IMR-90 (cell line): ENCODE results near the gene ABHD3. TPM values are rescaled to one million over a fixed set of nuclear protein-coding genes. Genes with fewer than 3 reads are reported as not detected.

Experiments
- ATAC-seq: fragments of 200-7000 bp; cut with Tn5 transposase; 2 replicates; pipeline ENCODE4 v1.9.1; 2020; ENCODE audit warnings: low read depth, mild to moderate bottlenecking, moderate library complexity
- BruUV-seq: library from RNA; stranded (reverse); fragments of 400-500 nt; replicated peaks from 2 replicates; lab custom pipeline; 2021; lab: Mats Ljungman, UMichigan
- CTCF ChIA-PET: fragments of 300-600 bp; formaldehyde crosslinking; extraction: SDS; loops from one replicate; lab custom pipeline; 2021; ENCODE audit warnings: antibody characterized with exemption; lab: Yijun Ruan, JAX
- POLR2A ChIA-PET: fragments of 300-600 bp; sonication (Branson Sonifier 250); formaldehyde crosslinking; loops from one replicate; lab custom pipeline; 2022; ENCODE audit warnings: antibody characterized with exemption; ENCODE audit not compliant: unreplicated experiment; lab: Charles Lee
- DNase-seq: peaks from one replicate; pipeline ENCODE4 v3.0.0; 2013
- H2AFZ ChIP-seq: replicated peaks from 2 replicates; pipeline ENCODE3; 2013; ENCODE audit warnings: low read length, mild to moderate bottlenecking; ENCODE audit not compliant: poor library complexity
- H2AK5ac ChIP-seq: 2 replicates; pipeline ENCODE4 v1.6.1; 2013; ENCODE audit warnings: low read depth, low read length, inconsistent platforms
- H2AK9ac ChIP-seq: replicated peaks from 2 replicates; pipeline ENCODE3; 2013; ENCODE audit warnings: mild to moderate bottlenecking, low read depth, low read length, moderate library complexity; ENCODE audit not compliant: poor library complexity
- H2BK120ac ChIP-seq: 2 replicates; pipeline ENCODE4 v1.6.1; 2013; ENCODE audit warnings: low read depth, low read length, inconsistent platforms
- H2BK15ac ChIP-seq: 3 replicates; pipeline ENCODE4 v1.6.1; 2013; ENCODE audit warnings: low read depth, low read length, inconsistent platforms
- H2BK20ac ChIP-seq: 2 replicates; pipeline ENCODE4 v1.6.1; 2013; ENCODE audit warnings: low read depth, mild to moderate bottlenecking, inconsistent platforms, low read length, moderate library complexity
- H2BK5ac ChIP-seq: 2 replicates; pipeline ENCODE4 v1.6.1; 2013; ENCODE audit warnings: mild to moderate bottlenecking, low read depth, low read length, inconsistent platforms; ENCODE audit not compliant: poor library complexity, severe bottlenecking
- H3K14ac ChIP-seq: replicated peaks from 2 replicates; pipeline ENCODE4 v1.6.1; 2013; ENCODE audit warnings: low read depth, low read length, inconsistent platforms
- H3K18ac ChIP-seq: 2 replicates; pipeline ENCODE4 v1.6.1; 2013; ENCODE audit warnings: low read depth, low read length, control low read depth
- H3K23ac ChIP-seq: 2 replicates; pipeline ENCODE4 v1.6.1; 2013; ENCODE audit warnings: low read depth, low read length, inconsistent platforms
- H3K27ac ChIP-seq: 2 replicates; pipeline ENCODE4 v1.5.1; 2013; ENCODE audit warnings: mild to moderate bottlenecking, control low read depth, low read length; ENCODE audit not compliant: insufficient read depth
- H3K27me3 ChIP-seq: 2 replicates; pipeline ENCODE4 v1.6.1; 2013; ENCODE audit warnings: low read length; ENCODE audit not compliant: control insufficient read depth, insufficient read depth
- H3K36me3 ChIP-seq: 2 replicates; pipeline ENCODE4 v1.6.1; 2013; ENCODE audit warnings: low read length, mixed read lengths; ENCODE audit not compliant: control insufficient read depth, insufficient read depth
- H3K4ac ChIP-seq: 2 replicates; pipeline ENCODE4 v1.6.1; 2013; ENCODE audit warnings: low read depth, low read length, inconsistent platforms
- H3K4me1 ChIP-seq: 2 replicates; pipeline ENCODE4 v1.6.1; 2013; ENCODE audit warnings: low read length, mixed read lengths; ENCODE audit not compliant: control insufficient read depth, insufficient read depth
- H3K4me2 ChIP-seq: 2 replicates; pipeline ENCODE4 v1.6.1; 2013; ENCODE audit warnings: low read depth, mild to moderate bottlenecking, control low read depth, low read length, moderate library complexity
- H3K4me3 ChIP-seq: 2 replicates; pipeline ENCODE4 v1.5.1; 2013; ENCODE audit warnings: low read depth, mild to moderate bottlenecking, control low read depth, low read length, moderate library complexity; ENCODE audit not compliant: insufficient read depth
- H3K56ac ChIP-seq: 2 replicates; pipeline ENCODE4 v1.6.1; 2013; ENCODE audit warnings: low read length, inconsistent platforms; ENCODE audit not compliant: insufficient read depth; ENCODE audit errors: extremely low read depth
- H3K79me1 ChIP-seq, 2 experiments: 2 replicates each; pipeline ENCODE4 v1.6.1; 2013; ENCODE audit warnings: low read length in 2 of 2, inconsistent platforms in 1 of 2, low read depth in 1 of 2
- H3K9ac ChIP-seq: 2 replicates; pipeline ENCODE4 v1.6.1; 2013; ENCODE audit warnings: low read depth, low read length, control low read depth
- H3K9me1 ChIP-seq: 2 replicates; pipeline ENCODE4 v1.6.1; 2013; ENCODE audit warnings: low read length, inconsistent platforms; ENCODE audit not compliant: insufficient read depth
- H3K9me3 ChIP-seq: 2 replicates; pipeline ENCODE4 v1.6.1; 2013; ENCODE audit warnings: low read length; ENCODE audit not compliant: control insufficient read depth, insufficient read depth
- H4K20me1 ChIP-seq: 2 replicates; pipeline ENCODE4 v1.6.1; 2013; ENCODE audit warnings: low read length, inconsistent platforms; ENCODE audit not compliant: insufficient read depth
- H4K5ac ChIP-seq: 2 replicates; pipeline ENCODE4 v1.6.1; 2013; ENCODE audit warnings: mild to moderate bottlenecking, low read depth, low read length, control low read depth
- H4K8ac ChIP-seq, 2 experiments: 2 replicates each; pipeline ENCODE4 v1.6.1; 2013; ENCODE audit warnings: low read depth in 2 of 2, low read length in 2 of 2, control low read depth in 1 of 2, inconsistent platforms in 1 of 2
- H4K91ac ChIP-seq: 2 replicates; pipeline ENCODE4 v1.6.1; 2013; ENCODE audit warnings: low read depth, low read length, inconsistent platforms; ENCODE audit not compliant: insufficient read depth
- CEBPB ChIP-seq: IDR thresholded peaks from 2 replicates; pipeline ENCODE4 v1.6.1; 2012; ENCODE audit warnings: low read depth, low read length, improper control_type of control experiment
- CHD1 ChIP-seq: IDR thresholded peaks from 2 replicates; pipeline ENCODE4 v1.6.1; 2012; ENCODE audit warnings: low read depth, low read length, improper control_type of control experiment
- FOS ChIP-seq: fragments of 150-350 bp; IDR thresholded peaks from 2 replicates; pipeline ENCODE4 v1.6.1; 2016; ENCODE audit warnings: low read depth, low read length
- MAFK ChIP-seq: IDR thresholded peaks from 2 replicates; pipeline ENCODE4 v1.6.1; 2012; ENCODE audit warnings: low read depth, low read length, improper control_type of control experiment
- MAZ ChIP-seq: IDR thresholded peaks from 2 replicates; pipeline ENCODE4 v1.6.1; 2012; ENCODE audit warnings: low read depth, mild to moderate bottlenecking, low read length, improper control_type of control experiment, moderate library complexity, borderline replicate concordance
- POLR2A ChIP-seq: IDR thresholded peaks from 2 replicates; pipeline ENCODE4 v1.6.1; 2012; ENCODE audit warnings: mild to moderate bottlenecking, low read depth, low read length
- RAD21 ChIP-seq: IDR thresholded peaks from 2 replicates; pipeline ENCODE4 v1.6.1; 2012; ENCODE audit warnings: low read length, improper control_type of control experiment
- RCOR1 ChIP-seq: IDR thresholded peaks from 2 replicates; pipeline ENCODE4 v1.6.1; 2012; ENCODE audit warnings: mild to moderate bottlenecking, low read length, improper control_type of control experiment; ENCODE audit not compliant: insufficient replicate concordance
- RFX5 ChIP-seq: IDR thresholded peaks from 2 replicates; pipeline ENCODE4 v1.8.0; 2012; ENCODE audit warnings: low read depth, mild to moderate bottlenecking, low read length, moderate library complexity
- SMC3 ChIP-seq: fragments of 150-350 bp; IDR thresholded peaks from 2 replicates; pipeline ENCODE4 v1.6.1; 2016; ENCODE audit warnings: low read depth, mild to moderate bottlenecking, antibody characterized with exemption, low read length, moderate library complexity
- USF2 ChIP-seq: fragments of 150-350 bp; IDR thresholded peaks from 2 replicates; pipeline ENCODE4 v1.6.1; 2017; ENCODE audit warnings: mild to moderate bottlenecking, antibody characterized with exemption, low read length, low read depth
- WGBS, 2 experiments: methylation state at CpG; one replicate each; pipeline versions ENCODE4 v1.1.5 to v1.1.7; 2013; ENCODE audit warnings: missing lambda C conversion rate in 2 of 2; ENCODE audit not compliant: insufficient read length in 1 of 2; ENCODE audit errors: extremely low coverage in 2 of 2; 5-methylcytosine and 5-hydroxymethylcytosine counted together
- dilution Hi-C: fragments of 300-500 bp; cut with HindIII; formaldehyde crosslinking; loops from one replicate; pipeline ENCODE4 v1.14.3; 2018; ENCODE audit warnings: low sequenced_read_pairs; ENCODE audit not compliant: unreplicated experiment
- in situ Hi-C: fragments of 300-500 bp; cut with MboI; formaldehyde crosslinking; loops from 3 replicates; pipeline ENCODE4 v1.14.3; 2019; ENCODE audit warnings: low sequenced_read_pairs, inconsistent platforms, mixed read lengths
- intact Hi-C: fragments of 100-400 bp; cut with micrococcal nuclease; formaldehyde crosslinking; loops from 2 replicates; pipeline ENCODE4 v1.10.0; 2022
- polyA plus RNA-seq, 3 experiments: library from polyadenylated mRNA; depleted of rRNA; stranded (reverse); fragments of >200 nt; gene quantifications; 2 replicates each; pipeline ENCODE4 v1.2.3, GENCODE V29; 2012; ENCODE audit warnings: low replicate concordance in 1 of 3
- total RNA-seq: library from RNA; depleted of rRNA; stranded (reverse); fragments of >200 nt; gene quantifications from 2 replicates; pipeline ENCODE4 v1.2.3, GENCODE V29; 2012
- TF ChIP-seq, protein P1 (sequence below): fragments of 150-350 bp; IDR thresholded peaks from 2 replicates; pipeline ENCODE4 v1.6.1; 2016; ENCODE audit warnings: low read depth, mild to moderate bottlenecking, low read length, moderate library complexity, borderline replicate concordance

The ABHD3 gene
- total and polyA plus RNA-seq, 2 of the 4 experiments (the other 2 are of a cell fraction), result 4.5 to 5.5 TPM

GRCh38 chr18:21602299-21602587 lies 102.3 kb downstream of the ABHD3 start:
- Histone ChIP-seq H2BK20ac (no peak overlapping the region), H3K4ac (no peak overlapping the region), H2BK15ac (no peak overlapping the region), H3K9me1 (no peaks in the 10 kb centered on the region), H3K14ac (no peak overlapping the region), H3K56ac (no peak overlapping the region), H3K4me3 (no peak overlapping the region), H3K9ac (no peak overlapping the region), H2AK5ac (no peak overlapping the region), H3K27ac (no peak overlapping the region), H3K9me3 (no peaks in the 10 kb centered on the region), H2BK5ac (no peak overlapping the region), H4K91ac (no peak overlapping the region), H2BK120ac (no peak overlapping the region), H3K23ac (no peak overlapping the region), H2AFZ (no peak overlapping the region), H3K36me3 (no peaks in the 10 kb centered on the region), H3K27me3 (no peaks in the 10 kb centered on the region), H4K20me1 (no peaks in the 10 kb centered on the region), H3K4me1 (0 out of 2 replicates have a peak, but pooled peaks cover 3% of the 10 kb centered on the region), H4K8ac (no peak overlapping the region), H3K79me1 (peaks cover 7 to 22% of the 10 kb centered on the region in 2 experiments), H2AK9ac (no peak overlapping the region), H3K4me2 (no peak overlapping the region), H4K5ac (no peak overlapping the region), H3K18ac (no peak overlapping the region)
- dilution Hi-C loops, result no loop called here
- ChIA-PET CTCF (no interaction called here), POLR2A (no interaction called here)
- no CpG with 5 or more reads among the region's 5 CpGs for WGBS, 2 experiments
- no TSS peak for BruUV-seq
- intact Hi-C loops, result loop anchor here (5.0 kb wide), 1 partner anchor 405 kb away; no protein-coding TSS in a partner anchor
- ATAC-seq (no peak), DNase-seq (no peak)
- TF ChIP-seq RFX5 (no peak), FOS (no peak), RAD21 (no peak), USF2 (no peak), MAZ (no peak), SMC3 (no peak), MAFK (no peak), POLR2A (no peak), RCOR1 (no peak), CHD1 (no peak), CEBPB (no peak)
- TF ChIP-seq, protein P1, sequence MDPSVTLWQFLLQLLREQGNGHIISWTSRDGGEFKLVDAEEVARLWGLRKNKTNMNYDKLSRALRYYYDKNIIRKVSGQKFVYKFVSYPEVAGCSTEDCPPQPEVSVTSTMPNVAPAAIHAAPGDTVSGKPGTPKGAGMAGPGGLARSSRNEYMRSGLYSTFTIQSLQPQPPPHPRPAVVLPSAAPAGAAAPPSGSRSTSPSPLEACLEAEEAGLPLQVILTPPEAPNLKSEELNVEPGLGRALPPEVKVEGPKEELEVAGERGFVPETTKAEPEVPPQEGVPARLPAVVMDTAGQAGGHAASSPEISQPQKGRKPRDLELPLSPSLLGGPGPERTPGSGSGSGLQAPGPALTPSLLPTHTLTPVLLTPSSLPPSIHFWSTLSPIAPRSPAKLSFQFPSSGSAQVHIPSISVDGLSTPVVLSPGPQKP, result no peak
- in situ Hi-C loops, result no loop called here
